ENCODE results near the gene HSFX2.
"Not testable (repeated sequence)": the region's sequence is repeated elsewhere in the genome, so short reads cannot be mapped to it uniquely, and the experiment has no call there.

HSFX2 gene

DNA sequence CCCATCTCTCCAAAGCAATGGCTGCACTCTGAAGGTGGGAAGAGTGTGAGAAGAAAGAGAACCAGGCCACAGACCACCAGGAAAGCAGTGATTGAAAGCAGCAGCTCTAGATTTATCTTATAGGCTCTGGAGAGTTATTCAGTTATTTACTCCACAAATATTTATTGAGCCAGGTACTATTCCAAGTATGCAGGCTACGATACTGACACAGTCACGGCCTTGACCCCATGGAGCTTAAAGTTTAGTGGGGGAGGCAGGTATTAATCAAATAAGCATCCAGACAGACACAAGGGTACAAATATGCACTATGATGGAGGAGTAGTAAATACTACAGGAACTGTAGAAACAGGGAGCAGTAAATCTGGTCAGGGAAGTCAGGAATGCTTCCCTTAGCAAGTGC, 33.7 kb upstream of the HSFX2 start:
- H3K79me2 ChIP-seq (ENCODE audit: insufficient read depth, low read length) = peaks cover 42% of the 10 kb centered on the region
- no peak overlapping the region for H3K4me3 ChIP-seq (ENCODE audit: low read depth in 1 of 2, low read length in 2 of 2)
- no peak for TF ChIP-seq EZH2 (IDR thresholded peaks at IDR 0.05; ENCODE audit: borderline replicate concordance, low read depth, low read length, severe bottlenecking)
- TF ChIP-seq, protein P1, sequence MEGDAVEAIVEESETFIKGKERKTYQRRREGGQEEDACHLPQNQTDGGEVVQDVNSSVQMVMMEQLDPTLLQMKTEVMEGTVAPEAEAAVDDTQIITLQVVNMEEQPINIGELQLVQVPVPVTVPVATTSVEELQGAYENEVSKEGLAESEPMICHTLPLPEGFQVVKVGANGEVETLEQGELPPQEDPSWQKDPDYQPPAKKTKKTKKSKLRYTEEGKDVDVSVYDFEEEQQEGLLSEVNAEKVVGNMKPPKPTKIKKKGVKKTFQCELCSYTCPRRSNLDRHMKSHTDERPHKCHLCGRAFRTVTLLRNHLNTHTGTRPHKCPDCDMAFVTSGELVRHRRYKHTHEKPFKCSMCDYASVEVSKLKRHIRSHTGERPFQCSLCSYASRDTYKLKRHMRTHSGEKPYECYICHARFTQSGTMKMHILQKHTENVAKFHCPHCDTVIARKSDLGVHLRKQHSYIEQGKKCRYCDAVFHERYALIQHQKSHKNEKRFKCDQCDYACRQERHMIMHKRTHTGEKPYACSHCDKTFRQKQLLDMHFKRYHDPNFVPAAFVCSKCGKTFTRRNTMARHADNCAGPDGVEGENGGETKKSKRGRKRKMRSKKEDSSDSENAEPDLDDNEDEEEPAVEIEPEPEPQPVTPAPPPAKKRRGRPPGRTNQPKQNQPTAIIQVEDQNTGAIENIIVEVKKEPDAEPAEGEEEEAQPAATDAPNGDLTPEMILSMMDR (IDR thresholded peaks at IDR 0.05; ENCODE audit: borderline replicate concordance, extremely low read depth, low read length, poor library complexity, severe bottlenecking) = no peak
- no peaks in the 10 kb centered on the region for H3K36me3 ChIP-seq (ENCODE audit: insufficient read depth, low read length)
- H4K20me1 ChIP-seq (ENCODE audit: insufficient read depth, low read length) = peaks cover 10% of the 10 kb centered on the region; the same call in 1 of the 2 replicates
- H3K4me2 ChIP-seq (ENCODE audit: insufficient read depth, low read length) = no peak overlapping the region
- H3K9ac ChIP-seq (ENCODE audit: low read depth, low read length) = no peak overlapping the region
- H3K27ac ChIP-seq (ENCODE audit: low read length) = no peak overlapping the region
- peaks cover 27% of the 10 kb centered on the region for H3K4me1 ChIP-seq (ENCODE audit: insufficient read depth, low read length)
- no peaks in the 10 kb centered on the region for H3K27me3 ChIP-seq (ENCODE audit: insufficient read depth, low read length, poor library complexity)
- H3K9me3 ChIP-seq (ENCODE audit: insufficient read depth, low read length, severe bottlenecking) = no peaks in the 10 kb centered on the region
- no peak overlapping the region for H2AFZ ChIP-seq (ENCODE audit: low read depth, low read length)
- no peak for DNase-seq
- ATAC-seq (ENCODE audit: insufficient read depth, low read depth) = no peak

DNA sequence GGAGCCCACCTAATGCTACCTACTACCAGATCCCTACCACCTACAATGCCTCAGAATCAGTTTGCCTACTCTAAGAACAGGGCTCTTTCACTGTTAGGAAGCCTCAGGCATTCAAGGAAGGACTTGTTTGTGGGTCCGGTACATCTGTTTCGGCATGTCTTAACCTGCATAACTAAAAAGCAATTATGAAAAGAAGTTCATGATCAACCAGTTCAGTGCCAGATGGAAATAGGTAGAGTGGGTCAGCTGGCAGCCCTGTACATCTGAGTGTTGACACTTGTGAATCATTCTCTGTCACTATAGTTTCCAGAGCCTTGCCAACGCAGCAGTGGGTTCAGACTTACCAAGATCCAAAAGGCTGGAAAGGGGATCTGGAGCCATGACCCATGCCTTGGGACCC, 33.2 kb upstream of the HSFX2 start:
- H2AFZ ChIP-seq (ENCODE audit: low read depth, low read length) = no peak overlapping the region
- H3K79me2 ChIP-seq (ENCODE audit: insufficient read depth, low read length) = peaks cover 42% of the 10 kb centered on the region
- no peak overlapping the region for H3K27ac ChIP-seq (ENCODE audit: low read length)
- no peak overlapping the region for H3K4me3 ChIP-seq (ENCODE audit: low read depth in 1 of 2, low read length in 2 of 2)
- no peaks in the 10 kb centered on the region for H3K9me3 ChIP-seq (ENCODE audit: insufficient read depth, low read length, severe bottlenecking)
- peaks cover 27% of the 10 kb centered on the region for H3K4me1 ChIP-seq (ENCODE audit: insufficient read depth, low read length)
- H3K4me2 ChIP-seq (ENCODE audit: insufficient read depth, low read length) = no peak overlapping the region; the same call in 1 of the 2 replicates
- DNase-seq = no peak
- no peak for TF ChIP-seq EZH2 (IDR thresholded peaks at IDR 0.05; ENCODE audit: borderline replicate concordance, low read depth, low read length, severe bottlenecking)
- TF ChIP-seq, protein P1 (IDR thresholded peaks at IDR 0.05; ENCODE audit: borderline replicate concordance, extremely low read depth, low read length, poor library complexity, severe bottlenecking) = no peak
- H3K9ac ChIP-seq (ENCODE audit: low read depth, low read length) = no peak overlapping the region
- H4K20me1 ChIP-seq (ENCODE audit: insufficient read depth, low read length) = peaks cover 10% of the 10 kb centered on the region; the same call in 1 of the 2 replicates
- H3K36me3 ChIP-seq (ENCODE audit: insufficient read depth, low read length) = no peaks in the 10 kb centered on the region
- no peaks in the 10 kb centered on the region for H3K27me3 ChIP-seq (ENCODE audit: insufficient read depth, low read length, poor library complexity)
- ATAC-seq (ENCODE audit: insufficient read depth, low read depth) = no peak

- not testable (repeated sequence) for H3K36me3 ChIP-seq (ENCODE audit: insufficient read depth, low read length); H3K27ac ChIP-seq (ENCODE audit: low read length); H3K4me3 ChIP-seq (ENCODE audit: low read depth in 1 of 2, low read length in 2 of 2); H3K27me3 ChIP-seq (ENCODE audit: insufficient read depth, low read length, poor library complexity); H4K20me1 ChIP-seq (ENCODE audit: insufficient read depth, low read length); H3K9me3 ChIP-seq (ENCODE audit: insufficient read depth, low read length, severe bottlenecking); DNase-seq; H3K4me2 ChIP-seq (ENCODE audit: insufficient read depth, low read length); H3K9ac ChIP-seq (ENCODE audit: low read depth, low read length); ATAC-seq (ENCODE audit: insufficient read depth, low read depth); H2AFZ ChIP-seq (ENCODE audit: low read depth, low read length)
- H3K79me2 ChIP-seq (ENCODE audit: insufficient read depth, low read length) = peaks cover 43% of the 10 kb centered on the region
- H3K4me1 ChIP-seq (ENCODE audit: insufficient read depth, low read length) = peaks cover 22% of the 10 kb centered on the region
These were observed 31.7 kb upstream of the HSFX2 start for GRCh38 chrX:149626829-149627228.

GRCh38 chrX:149619662-149620061, 24.5 kb upstream of the HSFX2 start:
- H3K36me3 ChIP-seq (ENCODE audit: insufficient read depth, low read length); H3K4me2 ChIP-seq (ENCODE audit: insufficient read depth, low read length); H3K9me3 ChIP-seq (ENCODE audit: insufficient read depth, low read length, severe bottlenecking); DNase-seq; H3K4me3 ChIP-seq (ENCODE audit: low read depth in 1 of 2, low read length in 2 of 2); ATAC-seq (ENCODE audit: insufficient read depth, low read depth); H3K27ac ChIP-seq (ENCODE audit: low read length); H3K4me1 ChIP-seq (ENCODE audit: insufficient read depth, low read length); H3K9ac ChIP-seq (ENCODE audit: low read depth, low read length); H3K27me3 ChIP-seq (ENCODE audit: insufficient read depth, low read length, poor library complexity); H2AFZ ChIP-seq (ENCODE audit: low read depth, low read length); H4K20me1 ChIP-seq (ENCODE audit: insufficient read depth, low read length): not testable (repeated sequence)
- H3K79me2 ChIP-seq (ENCODE audit: insufficient read depth, low read length) = peaks cover 12% of the 10 kb centered on the region; the same call in 1 of the 2 replicates
